COLO668 (cell line): ENCODE data around the gene ATAD3B.
A peak's percentile ranks its signal among the peaks of the same experiment; 100 is the strongest.
"Not testable (repeated sequence)": the region's sequence is repeated elsewhere in the genome, so short reads cannot be mapped to it uniquely, and the experiment has no call there.

Experiments used
- DNase-seq: peaks from one replicate; lab custom pipeline; 2025; ENCODE audit not compliant: unreplicated experiment; lab: John Stamatoyannopoulos, UW

Gene ATAD3B

GRCh38 chr1:1471389-1472052 is at the start of gene ATAD3B:
TSS of gene ATAD3B (plus strand) at chr1:1471765. CDS start at chr1:1471885, 120 bp downstream.
- peak; percentile 99 for DNase-seq

- DNase-seq: peak; percentile 88
Measured at GRCh38 chr1:1421907-1422464, 49.6 kb upstream of the ATAD3B start.

GRCh38 chr1:1422465-1423244 is 48.9 kb upstream of the ATAD3B start:
- DNase-seq: no peak

GRCh38 chr1:1423245-1423597 is 48.3 kb upstream of the ATAD3B start:
- DNase-seq: no peak

GRCh38 chr1:1424707-1425106 is 46.9 kb upstream of the ATAD3B start:
- DNase-seq: no peak

- no peak for DNase-seq
Measured at GRCh38 chr1:1425426-1425752, 46.2 kb upstream of the ATAD3B start.

GRCh38 chr1:1425753-1426495 is 45.6 kb upstream of the ATAD3B start:
- DNase-seq: peak; percentile 51

- no peak for DNase-seq
Measured at GRCh38 chr1:1426496-1427105, 45.0 kb upstream of the ATAD3B start.

- peak; percentile 72 for DNase-seq
Measured at GRCh38 chr1:1427106-1427819, 44.3 kb upstream of the ATAD3B start.

GRCh38 chr1:1427820-1428148 is 43.8 kb upstream of the ATAD3B start:
- no peak for DNase-seq

- DNase-seq: no peak
Measured at GRCh38 chr1:1428174-1428573, 43.4 kb upstream of the ATAD3B start.

- not testable (repeated sequence) for DNase-seq
Measured at GRCh38 chr1:1428967-1429366, 42.6 kb upstream of the ATAD3B start.

- peak; percentile 50 for DNase-seq
Measured at GRCh38 chr1:1429671-1430073, 41.9 kb upstream of the ATAD3B start.

- peak; percentile 92 for DNase-seq
Measured at GRCh38 chr1:1430114-1430982, 41.2 kb upstream of the ATAD3B start.

- DNase-seq: no peak
Measured at GRCh38 chr1:1430992-1431844, 40.3 kb upstream of the ATAD3B start.

- peak; percentile 54 for DNase-seq
Measured at GRCh38 chr1:1431845-1432273, 39.7 kb upstream of the ATAD3B start.

- DNase-seq: peak; percentile 72
Measured at GRCh38 chr1:1432274-1432950, 39.2 kb upstream of the ATAD3B start.
